HEK293 (cell line): Measurements from ENCODE around the gene PLXNA2.

ENCODE experiments used
- CTCF ChIA-PET: fragments of 350-600 bp; formaldehyde crosslinking; extraction: SDS; loops from one replicate; lab custom pipeline; 2021; ENCODE audit warnings: antibody characterized with exemption; lab: Yijun Ruan, JAX
- POLR2A ChIA-PET: fragments of 300-600 bp; formaldehyde crosslinking; extraction: SDS; loops from one replicate; lab custom pipeline; 2020; ENCODE audit warnings: antibody characterized with exemption, inconsistent platforms; lab: Yijun Ruan, JAX
- H3K27ac ChIP-seq: fragments of 200-500 bp; sonication (Bioruptor generic); 2 replicates; pipeline ENCODE4 v1.5.1; 2014; ENCODE audit warnings: low read depth, low read length, control low read depth, inconsistent platforms; ENCODE audit errors: extremely low read depth
- H3K36me3 ChIP-seq, 2 experiments: fragments of 200-500 bp in 1 of 2; sonication (Bioruptor generic) in 1 of 2; 1 replicate in 1 of 2; 2 replicates in 1 of 2; pipeline ENCODE4 v1.5.1; 2014 to 2017; ENCODE audit warnings: inconsistent platforms in 2 of 2, low read length in 2 of 2; ENCODE audit not compliant: control insufficient read depth in 2 of 2, insufficient read depth in 1 of 2
- H3K4me1 ChIP-seq: fragments of 200-500 bp; sonication (Bioruptor generic); 2 replicates; pipeline ENCODE4 v1.5.1; 2014; ENCODE audit warnings: mild to moderate bottlenecking, low read length, inconsistent platforms; ENCODE audit not compliant: control insufficient read depth, insufficient read depth
- H3K4me3 ChIP-seq: 2 replicates; pipeline ENCODE4 v1.5.1; 2011; ENCODE audit warnings: low read depth, mild to moderate bottlenecking, control low read depth, low read length, moderate library complexity
- H3K9me3 ChIP-seq: fragments of 200-500 bp; sonication (Bioruptor generic); 2 replicates; pipeline ENCODE4 v1.5.1; 2014; ENCODE audit warnings: low read depth, low read length, inconsistent platforms; ENCODE audit not compliant: control insufficient read depth, insufficient read depth
- EGR2 ChIP-seq: fragments of 450-650 bp; formaldehyde crosslinking; IDR thresholded peaks from 2 replicates; pipeline ENCODE4 v1.5.1; 2016; ENCODE audit warnings: low read depth, missing biosample characterization, missing genetic modification characterization
- KLF10 ChIP-seq: fragments of 450-650 bp; IDR thresholded peaks from 2 replicates; pipeline ENCODE4 v1.5.1; 2018; ENCODE audit warnings: missing biosample characterization, mild to moderate bottlenecking, missing genetic modification characterization
- ZBTB48 ChIP-seq: fragments of 450-650 bp; formaldehyde crosslinking; IDR thresholded peaks from 2 replicates; pipeline ENCODE4 v1.5.1; 2016; ENCODE audit warnings: missing biosample characterization, missing genetic modification characterization
- ZFP37 ChIP-seq: fragments of 450-650 bp; formaldehyde crosslinking; IDR thresholded peaks from 2 replicates; pipeline ENCODE4 v1.5.1; 2016; ENCODE audit warnings: missing biosample characterization, missing genetic modification characterization
- ZNF114 ChIP-seq: fragments of 450-650 bp; formaldehyde crosslinking; IDR thresholded peaks from 2 replicates; pipeline ENCODE4 v1.5.0; 2017; ENCODE audit warnings: missing biosample characterization, missing genetic modification characterization
- ZNF37A ChIP-seq: fragments of 450-650 bp; IDR thresholded peaks from 2 replicates; pipeline ENCODE4 v1.5.1; 2018; ENCODE audit warnings: missing biosample characterization, missing genetic modification characterization
- ZNF488 ChIP-seq: fragments of 450-650 bp; formaldehyde crosslinking; IDR thresholded peaks from 2 replicates; pipeline ENCODE4 v1.5.1; 2016; ENCODE audit warnings: missing biosample characterization, missing genetic modification characterization
- ZNF513 ChIP-seq: fragments of 450-650 bp; IDR thresholded peaks from 2 replicates; pipeline ENCODE4 v1.5.1; 2018; ENCODE audit warnings: missing biosample characterization, missing genetic modification characterization
- ZNF518A ChIP-seq: fragments of 450-650 bp; formaldehyde crosslinking; conservative IDR thresholded peaks from 2 replicates; pipeline ENCODE4 v1.5.1; 2016; ENCODE audit warnings: low read depth, missing biosample characterization, missing genetic modification characterization
- ZNF544 ChIP-seq: fragments of 450-650 bp; formaldehyde crosslinking; IDR thresholded peaks from 2 replicates; pipeline ENCODE4 v1.5.0; 2017; ENCODE audit warnings: missing biosample characterization, missing genetic modification characterization
- ZNF600 ChIP-seq: fragments of 450-650 bp; formaldehyde crosslinking; IDR thresholded peaks from 2 replicates; pipeline ENCODE4 v1.5.1; 2016; ENCODE audit warnings: missing biosample characterization, missing genetic modification characterization
- ZNF626 ChIP-seq: fragments of 450-650 bp; sonication (Bioruptor Pico); formaldehyde crosslinking; IDR thresholded peaks from 2 replicates; pipeline ENCODE4 v1.5.1; 2018; ENCODE audit warnings: missing biosample characterization, missing genetic modification characterization, inconsistent platforms
- ZNF658 ChIP-seq: fragments of 450-650 bp; formaldehyde crosslinking; IDR thresholded peaks from 2 replicates; pipeline ENCODE4; 2016; ENCODE audit warnings: missing biosample characterization, missing genetic modification characterization
- ZNF692 ChIP-seq: fragments of 450-650 bp; formaldehyde crosslinking; IDR thresholded peaks from 2 replicates; pipeline ENCODE4 v1.5.1; 2016; ENCODE audit warnings: missing biosample characterization, missing genetic modification characterization
- ZSCAN30 ChIP-seq: fragments of 450-650 bp; IDR thresholded peaks from 2 replicates; pipeline ENCODE4 v1.5.1; 2018; ENCODE audit warnings: missing biosample characterization, mild to moderate bottlenecking, missing genetic modification characterization, moderate library complexity
- ZSCAN5A ChIP-seq: fragments of 450-650 bp; formaldehyde crosslinking; IDR thresholded peaks from 2 replicates; pipeline ENCODE4 v1.5.1; 2016; ENCODE audit warnings: missing biosample characterization, missing genetic modification characterization

PLXNA2 gene

GRCh38 chr1:208013210-208013609 is 231.0 kb downstream of the PLXNA2 start:
- Histone ChIP-seq H3K9me3 (no peaks in the 10 kb centered on the region), H3K36me3 (no peaks in the 10 kb centered on the region), H3K4me3 (no peak overlapping the region), H3K4me1 (no peaks in the 10 kb centered on the region)
- CTCF ChIA-PET, result interaction anchor here (0.6 to 3.6 kb wide), 7 partner anchors 9 to 641 kb away, joined by 3 to 16 read pairs (median 3); no protein-coding TSS in a partner anchor
- POLR2A ChIA-PET, result interaction anchor here (0.8 kb wide), 1 partner anchor 9 kb away, joined by 4 read pairs; no protein-coding TSS in a partner anchor
- TF ChIP-seq ZNF114 (tag by site-specific recombination), result no peak
- no peak for TF ChIP-seq ZNF518A (tag by site-specific recombination)
- no peak for TF ChIP-seq ZNF658 (tag by site-specific recombination)
- no peak for TF ChIP-seq ZNF692 (tag by site-specific recombination)
- no peak for TF ChIP-seq ZNF37A (tag by site-specific recombination)
- no peak for TF ChIP-seq EGR2 (tag by site-specific recombination)
- no peak for TF ChIP-seq ZNF626 (tag by site-specific recombination)
- TF ChIP-seq ZNF488, result no peak
- TF ChIP-seq ZNF513, result no peak
- TF ChIP-seq ZNF544, result no peak
- TF ChIP-seq ZSCAN5A (tag by site-specific recombination), result no peak
- TF ChIP-seq, all 188 proteins: peak for 0
- no peak overlapping the region for H3K27ac ChIP-seq

- Histone ChIP-seq H3K27ac (no peak overlapping the region), H3K36me3 (no peaks in the 10 kb centered on the region), H3K4me1 (no peaks in the 10 kb centered on the region), H3K9me3 (no peaks in the 10 kb centered on the region), H3K4me3 (no peak overlapping the region)
- ChIA-PET POLR2A (no interaction called here), CTCF (interaction anchor here (0.6 to 3.6 kb wide), 5 partner anchors 10 to 128 kb away, joined by 3 to 16 read pairs (median 3); no protein-coding TSS in a partner anchor)
- TF ChIP-seq ZFP37 (no peak), ZBTB48 (tag by site-specific recombination) (no peak), KLF10 (tag by site-specific recombination) (no peak), ZNF600 (tag by site-specific recombination) (no peak), ZSCAN30 (tag by site-specific recombination) (no peak)
Measured at GRCh38 chr1:208012721-208013120, 231.5 kb downstream of the PLXNA2 start.
